HG03159 (cell line): ENCODE data around the gene SLC16A8.

Experiments used
- ATAC-seq: cut with Tn5 transposase; IDR thresholded peaks from one replicate; pipeline ENCODE4 v1.9.1; 2021; ENCODE audit warnings: mild to moderate bottlenecking, moderate library complexity; ENCODE audit not compliant: unreplicated experiment

SLC16A8 gene

GRCh38 chr22:38031491-38031890 lies 52.5 kb downstream of the SLC16A8 start:
- no peak for ATAC-seq

- ATAC-seq, result no peak
Measured at GRCh38 chr22:38030311-38031133, 53.5 kb downstream of the SLC16A8 start.

GRCh38 chr22:38029901-38030300 lies 54.1 kb downstream of the SLC16A8 start:
- no peak for ATAC-seq

GRCh38 chr22:38029370-38029769 lies 54.6 kb downstream of the SLC16A8 start:
- no peak for ATAC-seq

GRCh38 chr22:38028344-38029130 lies 55.4 kb downstream of the SLC16A8 start:
- ATAC-seq, result no peak
